Measurements from ENCODE around the gene NAGPA. TPM values are rescaled to one million over a fixed set of nuclear protein-coding genes. Genes with fewer than 3 reads are reported as not detected.

The NAGPA gene
- total RNA-seq, 1 experiment from 2014 or later = 12.5 TPM

- TF ChIP-seq HMGA2 (CRISPR knock-in tag; IDR thresholded peaks at IDR 0.05) (no peak), ZNF416 (CRISPR knock-in tag; IDR thresholded peaks at IDR 0.05) (no peak), E2F1 (CRISPR knock-in tag; IDR thresholded peaks at IDR 0.05) (no peak), ATF6 (CRISPR knock-in tag; IDR thresholded peaks at IDR 0.05) (no peak)
Measured at GRCh38 chr16:5070431-5071186, 36.9 kb upstream of the NAGPA start (continued).

GRCh38 chr16:5069854-5070253, 36.1 kb upstream of the NAGPA start:
- CTCF ChIA-PET = interaction anchor here (1.0 kb wide), 1 partner anchor 13 kb away, joined by 4 read pairs; no protein-coding TSS in a partner anchor
- no peak overlapping the region for H3K4me3 Mint-ChIP-seq
- no peak for TF ChIP-seq SOX15 (CRISPR knock-in tag; IDR thresholded peaks at IDR 0.05)
- no peak for TF ChIP-seq ESRRA (CRISPR knock-in tag; IDR thresholded peaks at IDR 0.05; ENCODE audit: borderline replicate concordance)
- no peak for TF ChIP-seq ZNF121 (CRISPR knock-in tag; IDR thresholded peaks at IDR 0.05)
- no peak for TF ChIP-seq RORB (CRISPR knock-in tag; IDR thresholded peaks at IDR 0.05)
- no peak for TF ChIP-seq CREM (CRISPR knock-in tag; IDR thresholded peaks at IDR 0.05)
- no peak for TF ChIP-seq SMAD3 (CRISPR knock-in tag; IDR thresholded peaks at IDR 0.05; ENCODE audit: borderline replicate concordance)
- TF ChIP-seq CBFB (CRISPR knock-in tag; IDR thresholded peaks at IDR 0.05; ENCODE audit: low read depth) = no peak
- TF ChIP-seq FOXP1 (CRISPR knock-in tag; IDR thresholded peaks at IDR 0.05; ENCODE audit: borderline replicate concordance) = no peak
- TF ChIP-seq ZNF416 (CRISPR knock-in tag; IDR thresholded peaks at IDR 0.05) = no peak
- no peak for TF ChIP-seq KAT7 (CRISPR knock-in tag; IDR thresholded peaks at IDR 0.05; ENCODE audit: borderline replicate concordance)
- TF ChIP-seq CTCF (IDR thresholded peaks at IDR 0.05) = no peak
- no peak for TF ChIP-seq RELA (CRISPR knock-in tag; IDR thresholded peaks at IDR 0.05; ENCODE audit: borderline replicate concordance)
- no peak for TF ChIP-seq SP1 (CRISPR knock-in tag; conservative IDR thresholded peaks at IDR 0.05)
- no peak for DNase-seq (ENCODE audit: low spot score)
- POLR2A ChIA-PET = no interaction called here
- H3K27ac Mint-ChIP-seq = no peak overlapping the region
- peaks cover 7% of the 10 kb centered on the region for H3K36me3 Mint-ChIP-seq
- H3K27me3 Mint-ChIP-seq (ENCODE audit: low read depth) = peaks cover 3% of the 10 kb centered on the region; the same call in 1 of the 2 replicates
- no peaks in the 10 kb centered on the region for H3K9me3 Mint-ChIP-seq
- ATAC-seq = no peak
- peaks cover 12% of the 10 kb centered on the region for H3K4me1 Mint-ChIP-seq

GRCh38 chr16:5069048-5069447, 35.3 kb upstream of the NAGPA start:
- Mint-ChIP-seq H3K27ac (no peak overlapping the region), H3K4me1 (peaks cover 12% of the 10 kb centered on the region), H3K9me3 (no peaks in the 10 kb centered on the region), H3K4me3 (no peak overlapping the region), H3K27me3 (ENCODE audit: low read depth) (peaks cover 3% of the 10 kb centered on the region; the same call in 1 of the 2 replicates), H3K36me3 (no peaks in the 10 kb centered on the region)
- ChIA-PET CTCF (no interaction called here), POLR2A (no interaction called here)
- no peak for DNase-seq (ENCODE audit: low spot score)
- ATAC-seq = no peak
- TF ChIP-seq ZMAT4 (CRISPR knock-in tag; IDR thresholded peaks at IDR 0.05) (no peak), E2F1 (CRISPR knock-in tag; IDR thresholded peaks at IDR 0.05) (no peak), FOXJ3 (CRISPR knock-in tag; IDR thresholded peaks at IDR 0.05; ENCODE audit: borderline replicate concordance) (no peak), TEAD4 (CRISPR knock-in tag; IDR thresholded peaks at IDR 0.05) (no peak), KAT7 (CRISPR knock-in tag; IDR thresholded peaks at IDR 0.05; ENCODE audit: borderline replicate concordance) (no peak), FOXP4 (CRISPR knock-in tag; IDR thresholded peaks at IDR 0.05) (no peak), AR (CRISPR knock-in tag; IDR thresholded peaks at IDR 0.05) (no peak), ETV6 (CRISPR knock-in tag; IDR thresholded peaks at IDR 0.05) (no peak)

All from WTC11 (cell line).